ENCODE data around the gene SLC38A11. TPM values are rescaled to one million over a fixed set of nuclear protein-coding genes. Genes with fewer than 3 reads are reported as not detected.
A peak's percentile ranks its signal among the peaks of the same experiment; 100 is the strongest.

The SLC38A11 gene
- total and polyA plus RNA-seq, 2 of the 13 experiments (the other 11 are each of a cell fraction or from before 2014, with no cell fraction given): 14.0 to 14.3 TPM

- TF ChIP-seq TFAP4 (IDR thresholded peaks at IDR 0.05; ENCODE audit: borderline replicate concordance, low read depth): peak; percentile 45; the same call in 1 of the 2 replicates
- TF ChIP-seq RFX1 (IDR thresholded peaks at IDR 0.05): 0 out of 2 replicates have a peak, but pooled peaks have one; percentile 3
- TF ChIP-seq RXRB (CRISPR knock-in tag; IDR thresholded peaks at IDR 0.05; ENCODE audit: borderline replicate concordance): peak; percentile 67; the same call in 1 of the 2 replicates
- peak; percentile 63; the same call in 1 of the 2 replicates for TF ChIP-seq MIXL1 (CRISPR knock-in tag; IDR thresholded peaks at IDR 0.05)
- TF ChIP-seq ETV5 (CRISPR knock-in tag; IDR thresholded peaks at IDR 0.05; ENCODE audit: borderline replicate concordance): peak; percentile 20; the same call in 1 of the 2 replicates
- TF ChIP-seq NR2F6 (IDR thresholded peaks at IDR 0.05): peak; percentile 93
- TF ChIP-seq NR2F6 (CRISPR knock-in tag; IDR thresholded peaks at IDR 0.05): peak; percentile 71; the same call in 1 of the 2 replicates
- TF ChIP-seq ZNF503 (CRISPR knock-in tag; IDR thresholded peaks at IDR 0.05): peak; percentile 95
- peak; percentile 97 for TF ChIP-seq ISL2 (CRISPR knock-in tag; IDR thresholded peaks at IDR 0.05)
- TF ChIP-seq TBX3 (IDR thresholded peaks at IDR 0.05; ENCODE audit: borderline replicate concordance): peak; percentile 89; the same call in 1 of the 2 replicates
- peak; percentile 93 for TF ChIP-seq NR2F2 (IDR thresholded peaks at IDR 0.05; ENCODE audit: borderline replicate concordance, low read depth)
- peak; percentile 77 for TF ChIP-seq PAXIP1 (CRISPR knock-in tag; conservative IDR thresholded peaks at IDR 0.05)
- no peak for TF ChIP-seq ZNF784 (CRISPR knock-in tag; IDR thresholded peaks at IDR 0.05; ENCODE audit: borderline replicate concordance)
- TF ChIP-seq ARID3A (IDR thresholded peaks at IDR 0.05; ENCODE audit: low read depth, low read length): peak; percentile 83
- TF ChIP-seq SIX4 (CRISPR knock-in tag; IDR thresholded peaks at IDR 0.05): peak; percentile 92
Observed at GRCh38 chr2:164933671-164934189, 21.6 kb downstream of the SLC38A11 start (continued).

Measured in HepG2 (cell line).